NCI-H1930 (cell line): Measurements from ENCODE around the gene SV2B.

Experiments used
- DNase-seq, 2 experiments: peaks; one replicate each; lab custom pipeline; 2025; lab: John Stamatoyannopoulos, UW

SV2B gene

GRCh38 chr15:91271565-91272153 is 171.6 kb downstream of the SV2B start:
- DNase-seq, result peak; percentile 21 to 23

GRCh38 chr15:91275844-91276243 is 175.8 kb downstream of the SV2B start:
- no peak for DNase-seq

- no peak for DNase-seq
Measured at GRCh38 chr15:91278951-91279350, 178.9 kb downstream of the SV2B start.

- no peak for DNase-seq
Measured at GRCh38 chr15:91279486-91279885, 179.4 kb downstream of the SV2B start.

GRCh38 chr15:91281947-91282346 is 181.9 kb downstream of the SV2B start:
- DNase-seq, result no peak

GRCh38 chr15:91282486-91282885 is 182.4 kb downstream of the SV2B start:
- DNase-seq, result no peak

GRCh38 chr15:91283155-91283554 is 183.1 kb downstream of the SV2B start:
- no peak for DNase-seq

- DNase-seq, result no peak
Measured at GRCh38 chr15:91284758-91285466, 184.9 kb downstream of the SV2B start.

- DNase-seq, result no peak
Measured at GRCh38 chr15:91289324-91289723, 189.3 kb downstream of the SV2B start.

GRCh38 chr15:91290553-91290952 is 190.5 kb downstream of the SV2B start:
- no peak for DNase-seq

- DNase-seq, result no peak
Measured at GRCh38 chr15:91291673-91292072, 191.6 kb downstream of the SV2B start.

- DNase-seq, result no peak
Measured at GRCh38 chr15:91294344-91294743, 194.3 kb downstream of the SV2B start.

- DNase-seq, result no peak
Measured at GRCh38 chr15:91294795-91295194, 194.7 kb downstream of the SV2B start.

GRCh38 chr15:91298101-91298500 is 198.0 kb downstream of the SV2B start:
- DNase-seq, result no peak

- DNase-seq, result peak; percentile 20 to 22
Measured at GRCh38 chr15:91302588-91303439, 202.8 kb downstream of the SV2B start.

GRCh38 chr15:91304210-91304609 is 204.2 kb downstream of the SV2B start:
- no peak for DNase-seq

GRCh38 chr15:91304786-91305185 is 204.7 kb downstream of the SV2B start:
- DNase-seq, result no peak

GRCh38 chr15:91306144-91306543 is 206.1 kb downstream of the SV2B start:
- no peak for DNase-seq

- DNase-seq, result no peak
Measured at GRCh38 chr15:91307601-91308000, 207.5 kb downstream of the SV2B start.

- DNase-seq, result no peak
Measured at GRCh38 chr15:91308199-91308598, 208.1 kb downstream of the SV2B start.

GRCh38 chr15:91308855-91309254 is 208.8 kb downstream of the SV2B start:
- DNase-seq, result no peak

GRCh38 chr15:91311986-91312385 is 211.9 kb downstream of the SV2B start:
- no peak for DNase-seq

- DNase-seq, result no peak
Measured at GRCh38 chr15:91316126-91316525, 216.1 kb downstream of the SV2B start.
